H1 (cell line): ENCODE results near the gene NADK. TPM values are rescaled to one million over a fixed set of nuclear protein-coding genes. Genes with fewer than 3 reads are reported as not detected.
A peak's percentile ranks its signal among the peaks of the same experiment; 100 is the strongest.

Experiments used
- BCL11A ChIP-seq, 2 experiments: IDR thresholded peaks; one replicate each; pipeline ENCODE4 v1.6.1; 2011; ENCODE audit warnings: low read depth in 2 of 2, low read length in 2 of 2, mild to moderate bottlenecking in 2 of 2
- CBX8 ChIP-seq: fragments of 300-800, 300-1000 bp; sonication (generic); IDR thresholded peaks from 2 replicates; pipeline ENCODE4 v1.7.1; 2016; ENCODE audit warnings: low read depth, low read length, borderline replicate concordance
- EP300 ChIP-seq, 2 experiments: IDR thresholded peaks; 1 replicate in 1 of 2; 2 replicates in 1 of 2; pipeline ENCODE4 v1.6.1; 2011 to 2012; ENCODE audit warnings: low read depth in 2 of 2, low read length in 2 of 2, mild to moderate bottlenecking in 2 of 2, borderline replicate concordance in 1 of 2, inconsistent platforms in 1 of 2, moderate library complexity in 1 of 2
- FOSL1 ChIP-seq: IDR thresholded peaks from 2 replicates; pipeline ENCODE4 v1.6.1; 2011; ENCODE audit warnings: mild to moderate bottlenecking, low read depth, low read length, moderate library complexity; ENCODE audit not compliant: insufficient read depth
- RFX5 ChIP-seq: IDR thresholded peaks from 2 replicates; pipeline ENCODE4 v1.6.1; 2011; ENCODE audit warnings: low read depth, low read length, improper control_type of control experiment, borderline replicate concordance
- polyA plus RNA-seq, 7 experiments: library from polyadenylated mRNA; depleted of rRNA in 3 of 7; stranded (reverse) in 5 of 7; unstranded in 2 of 7; fragments of >200 nt in 5 of 7; fragments of 200-250 nt in 2 of 7; gene quantifications; 1 replicate in 5 of 7; 2 replicates in 1 of 7; 4 replicates in 1 of 7; pipeline versions ENCODE4 v1.2.1 to v1.2.3, GENCODE V29; 2011 to 2013; ENCODE audit warnings: missing spikeins in 2 of 7, mixed read lengths in 2 of 7
- total RNA-seq: library from RNA; stranded (reverse); fragmentation: NEBNext Ultra II Directional; extraction: Animal tissue kit (Norgen Biotek cat#: 25700); gene quantifications from 2 replicates; pipeline ENCODE4 v1.2.1, GENCODE V29; 2021
- TF ChIP-seq, protein P1 (sequence below): fragments of 300-600 bp; sonication (generic); IDR thresholded peaks from 2 replicates; pipeline ENCODE4 v1.7.1; 2012; ENCODE audit warnings: low read length, moderate library complexity, mild to moderate bottlenecking, inconsistent platforms; ENCODE audit not compliant: insufficient replicate concordance
- TF ChIP-seq, protein P2 (sequence below): IDR thresholded peaks from 2 replicates; pipeline ENCODE4 v1.6.1; 2012; ENCODE audit warnings: inconsistent platforms
- TF ChIP-seq, protein P3 (sequence below): IDR thresholded peaks from 2 replicates; pipeline ENCODE4 v1.6.1; 2011; ENCODE audit warnings: low read depth, mild to moderate bottlenecking, low read length; ENCODE audit not compliant: insufficient read depth

Gene NADK
- total and polyA plus RNA-seq, 2 of the 8 experiments (the other 6 are each of a cell fraction or from before 2014, with no cell fraction given), result 78.0 to 89.7 TPM

DNA sequence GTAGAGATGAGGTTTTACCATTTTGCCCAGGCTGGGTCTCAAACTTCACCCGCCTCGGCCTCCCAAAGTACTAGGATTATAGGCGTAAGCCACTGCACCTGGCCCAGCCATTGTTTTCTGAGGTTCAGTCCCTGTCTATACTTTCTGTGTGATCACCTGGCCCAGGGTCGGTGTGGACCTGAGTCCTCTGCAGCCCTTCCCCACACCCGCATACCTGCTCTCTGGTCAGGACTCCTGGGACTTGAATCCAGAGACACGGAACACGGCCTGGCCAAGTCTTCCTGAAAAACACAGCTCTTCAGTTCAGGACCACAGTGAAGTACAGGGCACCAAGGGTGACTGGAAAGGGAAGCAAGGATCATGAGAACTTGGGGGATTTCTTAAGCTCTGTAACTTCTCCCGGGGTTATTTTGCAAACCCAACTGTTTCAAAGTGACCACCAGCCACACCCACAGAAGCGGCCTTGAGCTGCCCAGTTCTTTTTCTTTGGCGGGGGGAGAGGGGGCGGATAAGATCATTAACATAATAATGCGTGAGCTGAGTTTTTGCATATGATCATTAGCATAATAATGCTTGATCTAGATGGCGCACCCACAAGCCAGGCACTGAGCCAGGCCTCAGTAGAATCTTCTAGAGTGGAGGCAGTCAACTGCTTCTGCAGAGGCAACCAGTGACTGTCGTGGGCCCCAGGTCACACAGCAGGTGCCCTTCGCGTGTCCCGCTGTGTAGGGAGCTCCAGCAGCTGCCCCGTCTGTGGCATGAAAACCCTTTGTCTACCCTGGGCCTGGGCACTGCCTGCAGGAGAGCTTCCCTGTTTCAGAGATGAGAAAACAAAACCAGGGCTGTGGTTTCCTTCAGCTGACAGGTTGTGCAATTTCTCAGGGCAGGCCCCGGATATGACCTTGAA is 1.7 kb upstream of the NADK start (continued):
- TF ChIP-seq, protein P1, sequence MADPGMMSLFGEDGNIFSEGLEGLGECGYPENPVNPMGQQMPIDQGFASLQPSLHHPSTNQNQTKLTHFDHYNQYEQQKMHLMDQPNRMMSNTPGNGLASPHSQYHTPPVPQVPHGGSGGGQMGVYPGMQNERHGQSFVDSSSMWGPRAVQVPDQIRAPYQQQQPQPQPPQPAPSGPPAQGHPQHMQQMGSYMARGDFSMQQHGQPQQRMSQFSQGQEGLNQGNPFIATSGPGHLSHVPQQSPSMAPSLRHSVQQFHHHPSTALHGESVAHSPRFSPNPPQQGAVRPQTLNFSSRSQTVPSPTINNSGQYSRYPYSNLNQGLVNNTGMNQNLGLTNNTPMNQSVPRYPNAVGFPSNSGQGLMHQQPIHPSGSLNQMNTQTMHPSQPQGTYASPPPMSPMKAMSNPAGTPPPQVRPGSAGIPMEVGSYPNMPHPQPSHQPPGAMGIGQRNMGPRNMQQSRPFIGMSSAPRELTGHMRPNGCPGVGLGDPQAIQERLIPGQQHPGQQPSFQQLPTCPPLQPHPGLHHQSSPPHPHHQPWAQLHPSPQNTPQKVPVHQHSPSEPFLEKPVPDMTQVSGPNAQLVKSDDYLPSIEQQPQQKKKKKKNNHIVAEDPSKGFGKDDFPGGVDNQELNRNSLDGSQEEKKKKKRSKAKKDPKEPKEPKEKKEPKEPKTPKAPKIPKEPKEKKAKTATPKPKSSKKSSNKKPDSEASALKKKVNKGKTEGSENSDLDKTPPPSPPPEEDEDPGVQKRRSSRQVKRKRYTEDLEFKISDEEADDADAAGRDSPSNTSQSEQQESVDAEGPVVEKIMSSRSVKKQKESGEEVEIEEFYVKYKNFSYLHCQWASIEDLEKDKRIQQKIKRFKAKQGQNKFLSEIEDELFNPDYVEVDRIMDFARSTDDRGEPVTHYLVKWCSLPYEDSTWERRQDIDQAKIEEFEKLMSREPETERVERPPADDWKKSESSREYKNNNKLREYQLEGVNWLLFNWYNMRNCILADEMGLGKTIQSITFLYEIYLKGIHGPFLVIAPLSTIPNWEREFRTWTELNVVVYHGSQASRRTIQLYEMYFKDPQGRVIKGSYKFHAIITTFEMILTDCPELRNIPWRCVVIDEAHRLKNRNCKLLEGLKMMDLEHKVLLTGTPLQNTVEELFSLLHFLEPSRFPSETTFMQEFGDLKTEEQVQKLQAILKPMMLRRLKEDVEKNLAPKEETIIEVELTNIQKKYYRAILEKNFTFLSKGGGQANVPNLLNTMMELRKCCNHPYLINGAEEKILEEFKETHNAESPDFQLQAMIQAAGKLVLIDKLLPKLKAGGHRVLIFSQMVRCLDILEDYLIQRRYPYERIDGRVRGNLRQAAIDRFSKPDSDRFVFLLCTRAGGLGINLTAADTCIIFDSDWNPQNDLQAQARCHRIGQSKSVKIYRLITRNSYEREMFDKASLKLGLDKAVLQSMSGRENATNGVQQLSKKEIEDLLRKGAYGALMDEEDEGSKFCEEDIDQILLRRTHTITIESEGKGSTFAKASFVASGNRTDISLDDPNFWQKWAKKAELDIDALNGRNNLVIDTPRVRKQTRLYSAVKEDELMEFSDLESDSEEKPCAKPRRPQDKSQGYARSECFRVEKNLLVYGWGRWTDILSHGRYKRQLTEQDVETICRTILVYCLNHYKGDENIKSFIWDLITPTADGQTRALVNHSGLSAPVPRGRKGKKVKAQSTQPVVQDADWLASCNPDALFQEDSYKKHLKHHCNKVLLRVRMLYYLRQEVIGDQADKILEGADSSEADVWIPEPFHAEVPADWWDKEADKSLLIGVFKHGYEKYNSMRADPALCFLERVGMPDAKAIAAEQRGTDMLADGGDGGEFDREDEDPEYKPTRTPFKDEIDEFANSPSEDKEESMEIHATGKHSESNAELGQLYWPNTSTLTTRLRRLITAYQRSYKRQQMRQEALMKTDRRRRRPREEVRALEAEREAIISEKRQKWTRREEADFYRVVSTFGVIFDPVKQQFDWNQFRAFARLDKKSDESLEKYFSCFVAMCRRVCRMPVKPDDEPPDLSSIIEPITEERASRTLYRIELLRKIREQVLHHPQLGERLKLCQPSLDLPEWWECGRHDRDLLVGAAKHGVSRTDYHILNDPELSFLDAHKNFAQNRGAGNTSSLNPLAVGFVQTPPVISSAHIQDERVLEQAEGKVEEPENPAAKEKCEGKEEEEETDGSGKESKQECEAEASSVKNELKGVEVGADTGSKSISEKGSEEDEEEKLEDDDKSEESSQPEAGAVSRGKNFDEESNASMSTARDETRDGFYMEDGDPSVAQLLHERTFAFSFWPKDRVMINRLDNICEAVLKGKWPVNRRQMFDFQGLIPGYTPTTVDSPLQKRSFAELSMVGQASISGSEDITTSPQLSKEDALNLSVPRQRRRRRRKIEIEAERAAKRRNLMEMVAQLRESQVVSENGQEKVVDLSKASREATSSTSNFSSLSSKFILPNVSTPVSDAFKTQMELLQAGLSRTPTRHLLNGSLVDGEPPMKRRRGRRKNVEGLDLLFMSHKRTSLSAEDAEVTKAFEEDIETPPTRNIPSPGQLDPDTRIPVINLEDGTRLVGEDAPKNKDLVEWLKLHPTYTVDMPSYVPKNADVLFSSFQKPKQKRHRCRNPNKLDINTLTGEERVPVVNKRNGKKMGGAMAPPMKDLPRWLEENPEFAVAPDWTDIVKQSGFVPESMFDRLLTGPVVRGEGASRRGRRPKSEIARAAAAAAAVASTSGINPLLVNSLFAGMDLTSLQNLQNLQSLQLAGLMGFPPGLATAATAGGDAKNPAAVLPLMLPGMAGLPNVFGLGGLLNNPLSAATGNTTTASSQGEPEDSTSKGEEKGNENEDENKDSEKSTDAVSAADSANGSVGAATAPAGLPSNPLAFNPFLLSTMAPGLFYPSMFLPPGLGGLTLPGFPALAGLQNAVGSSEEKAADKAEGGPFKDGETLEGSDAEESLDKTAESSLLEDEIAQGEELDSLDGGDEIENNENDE, result no peak
- TF ChIP-seq, protein P2, sequence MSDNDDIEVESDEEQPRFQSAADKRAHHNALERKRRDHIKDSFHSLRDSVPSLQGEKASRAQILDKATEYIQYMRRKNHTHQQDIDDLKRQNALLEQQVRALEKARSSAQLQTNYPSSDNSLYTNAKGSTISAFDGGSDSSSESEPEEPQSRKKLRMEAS, result peak; percentile 36
- TF ChIP-seq RFX5 (no peak), EP300 (IDR thresholded peaks at IDR 0.05; ENCODE audit: borderline replicate concordance in 1 of 2, low read depth in 2 of 2, low read length in 2 of 2) (no peak), CBX8 (no peak), BCL11A (IDR thresholded peaks at IDR 0.05; ENCODE audit: low read depth in 2 of 2, low read length in 2 of 2) (no peak), FOSL1 (no peak)
- TF ChIP-seq, protein P3, sequence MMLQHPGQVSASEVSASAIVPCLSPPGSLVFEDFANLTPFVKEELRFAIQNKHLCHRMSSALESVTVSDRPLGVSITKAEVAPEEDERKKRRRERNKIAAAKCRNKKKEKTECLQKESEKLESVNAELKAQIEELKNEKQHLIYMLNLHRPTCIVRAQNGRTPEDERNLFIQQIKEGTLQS, result no peak
